M059J (cell line): ENCODE data around the gene ZNF580. TPM values are rescaled to one million over a fixed set of nuclear protein-coding genes. Genes with fewer than 3 reads are reported as not detected.

ENCODE experiments used
- DNase-seq: peaks from one replicate; pipeline ENCODE4 v3.0.0-alpha.2; 2012; ENCODE audit warnings: low read depth
- total RNA-seq: library from RNA; depleted of rRNA; stranded (reverse); fragments of >200 nt; shearing (Covaris generic); gene quantifications from 2 replicates; pipeline ENCODE4 v1.2.3, GENCODE V29; 2014

The ZNF580 gene
- total RNA-seq, 1 experiment from 2014 or later = 20.9 TPM

GRCh38 chr19:55605637-55606470 lies 34.9 kb upstream of the ZNF580 start, which contains the start of gene ZNF865:
Gene ZNF865 (plus strand): TSS chr19:55605647. CDS start chr19:55613619, 7,972 bp downstream.
- peak; percentile 83 for DNase-seq

GRCh38 chr19:55606471-55606787 lies 34.4 kb upstream of the ZNF580 start:
- no peak for DNase-seq

GRCh38 chr19:55606817-55607216 lies 34.0 kb upstream of the ZNF580 start:
- no peak for DNase-seq

GRCh38 chr19:55609326-55609725 lies 31.5 kb upstream of the ZNF580 start:
- DNase-seq = no peak

GRCh38 chr19:55611300-55611982 lies 29.4 kb upstream of the ZNF580 start:
- no peak for DNase-seq

- no peak for DNase-seq
Measured at GRCh38 chr19:55611983-55612645, 28.7 kb upstream of the ZNF580 start.

GRCh38 chr19:55613396-55613795 lies 27.4 kb upstream of the ZNF580 start:
- DNase-seq = no peak

- no peak for DNase-seq
Measured at GRCh38 chr19:55613930-55614710, 26.7 kb upstream of the ZNF580 start.

GRCh38 chr19:55614711-55615542 lies 25.9 kb upstream of the ZNF580 start:
- no peak for DNase-seq

GRCh38 chr19:55615543-55616394 lies 25.0 kb upstream of the ZNF580 start:
- DNase-seq = no peak

GRCh38 chr19:55616395-55616875 lies 24.4 kb upstream of the ZNF580 start:
- no peak for DNase-seq

- DNase-seq = no peak
Measured at GRCh38 chr19:55617426-55617825, 23.4 kb upstream of the ZNF580 start.

GRCh38 chr19:55618426-55618825 lies 22.4 kb upstream of the ZNF580 start:
- DNase-seq = no peak

GRCh38 chr19:55619286-55619685 lies 21.5 kb upstream of the ZNF580 start:
- DNase-seq = no peak

- no peak for DNase-seq
Measured at GRCh38 chr19:55620410-55621204, 20.2 kb upstream of the ZNF580 start.

- no peak for DNase-seq
Measured at GRCh38 chr19:55621205-55621672, 19.6 kb upstream of the ZNF580 start.

GRCh38 chr19:55621673-55622231 lies 19.1 kb upstream of the ZNF580 start:
- DNase-seq = no peak

GRCh38 chr19:55622242-55622969 lies 18.4 kb upstream of the ZNF580 start:
- no peak for DNase-seq
